Activated naive CD4-positive, alpha-beta T cell treated with Interleukin-2 at 50 U/mL for 16 hours (primary cell): ENCODE results near the gene SAV1.
"Not testable (repeated sequence)": the region's sequence is repeated elsewhere in the genome, so short reads cannot be mapped to it uniquely, and the experiment has no call there.

Experiments
- DNase-seq: peaks from one replicate; pipeline ENCODE4 v3.0.0-alpha.2; 2020

The SAV1 gene

DNA sequence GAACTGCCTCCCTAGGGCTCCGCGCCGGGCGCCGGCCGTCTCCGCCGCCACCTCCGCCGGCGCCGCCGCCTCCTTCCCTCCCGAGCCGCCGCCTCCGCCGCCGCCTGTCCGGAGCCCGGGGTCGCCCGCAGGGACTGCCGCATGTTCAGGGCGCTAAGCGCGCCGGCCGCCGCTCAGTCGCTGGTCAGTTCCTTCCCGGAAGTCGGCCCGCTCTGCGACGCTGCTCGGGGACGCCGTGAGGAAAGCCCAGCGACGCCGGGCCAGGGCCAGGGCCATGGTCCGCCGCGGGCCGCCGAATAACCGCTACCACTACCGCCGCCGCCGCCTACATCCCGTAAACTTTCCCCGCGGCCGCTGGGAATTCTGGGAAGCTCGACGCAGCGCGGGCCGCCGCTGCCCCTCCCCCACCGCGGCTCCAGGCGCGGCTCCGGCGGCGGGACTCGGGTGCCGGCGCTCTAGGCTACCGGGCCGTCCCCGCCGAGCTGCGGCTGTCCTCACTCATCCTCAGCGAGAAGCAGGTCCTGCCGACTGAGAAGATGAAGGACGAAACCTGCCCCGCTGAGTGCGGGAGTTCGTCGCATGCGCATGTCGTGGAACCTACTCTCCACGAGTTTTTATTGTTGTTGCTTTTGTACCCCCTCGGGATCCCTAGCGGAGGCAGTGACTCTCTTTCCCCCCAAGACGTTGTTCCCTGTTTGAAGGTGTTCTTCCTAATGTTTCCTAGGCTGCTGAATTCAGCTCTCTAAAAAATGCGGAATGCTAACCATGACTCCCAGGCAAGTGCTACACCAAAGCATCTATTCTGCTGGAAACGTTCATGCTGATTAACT lies at the start of gene SAV1:
TSS of gene SAV1 (minus strand) at position 311 of the 830 bp plus-strand sequence. CDS start 339 bp downstream, outside the sequence.
- DNase-seq: peak; percentile 59

DNA sequence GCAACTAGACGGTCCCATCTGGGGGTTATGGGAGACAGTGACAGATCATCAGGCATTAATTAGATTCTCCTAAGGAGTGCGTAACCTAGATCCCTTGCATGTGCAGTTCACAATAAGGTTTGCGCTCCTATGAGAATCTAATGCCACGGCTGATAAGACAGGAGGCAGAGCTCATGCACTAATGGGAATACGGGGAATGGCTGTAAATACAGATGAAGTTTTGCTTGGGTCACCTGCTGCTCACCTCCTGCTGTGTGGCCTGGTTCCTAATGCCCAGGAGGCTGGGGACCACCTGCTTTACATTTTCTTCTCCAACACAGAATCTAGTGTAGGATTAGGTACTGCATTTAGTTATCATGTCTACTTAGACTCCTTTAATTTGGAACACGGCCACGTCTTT lies 49.7 kb upstream of the SAV1 start:
- DNase-seq: no peak

DNA sequence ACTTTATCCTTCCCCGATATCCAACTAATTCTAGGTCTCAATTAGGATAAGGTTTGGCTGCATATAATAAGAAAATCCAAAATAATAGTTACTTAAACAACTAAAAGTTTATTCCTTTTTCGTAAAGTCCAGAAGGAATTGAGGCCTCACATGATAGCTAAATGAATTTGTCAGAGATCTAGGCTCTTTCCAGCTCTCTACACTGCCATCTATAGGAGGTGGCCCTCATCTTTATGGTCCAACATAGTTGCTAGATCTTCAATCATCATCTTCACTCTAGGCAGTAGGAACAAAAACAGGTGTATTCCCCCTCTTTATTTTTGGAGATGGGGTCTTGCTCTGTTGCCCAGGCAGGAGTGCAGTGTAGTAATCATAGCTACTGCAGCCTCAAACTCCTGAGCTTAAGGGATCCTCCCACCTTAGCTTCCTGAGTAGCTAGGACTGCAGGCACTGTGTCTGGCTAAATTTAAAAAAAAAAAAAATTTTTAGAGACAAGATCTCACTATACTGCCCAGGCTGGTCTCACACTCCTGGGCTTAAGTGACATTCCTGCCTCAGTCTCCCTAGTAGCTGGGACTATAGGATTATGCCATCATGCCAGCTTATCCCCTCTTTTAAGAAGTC lies 46.5 kb upstream of the SAV1 start:
- no peak for DNase-seq

DNA sequence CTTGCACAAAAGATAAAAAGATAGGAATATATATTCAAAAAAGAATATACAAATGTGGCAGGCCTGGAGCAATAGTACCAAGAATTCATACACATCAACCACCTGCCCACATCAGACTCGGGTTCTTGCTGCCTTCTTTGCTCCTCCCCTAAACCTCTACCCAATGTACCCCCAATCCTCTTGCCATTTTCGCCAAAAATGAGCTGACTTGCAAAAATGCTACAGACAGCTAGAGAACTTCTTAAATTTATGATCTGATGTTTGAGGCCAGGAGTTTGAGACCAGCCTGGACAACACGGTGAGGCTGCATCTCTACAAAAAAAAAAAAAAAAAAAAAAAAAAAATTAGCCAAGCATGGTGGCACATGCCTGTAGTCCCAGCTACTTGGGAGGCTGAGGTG lies 42.9 kb upstream of the SAV1 start:
- no peak for DNase-seq

DNA sequence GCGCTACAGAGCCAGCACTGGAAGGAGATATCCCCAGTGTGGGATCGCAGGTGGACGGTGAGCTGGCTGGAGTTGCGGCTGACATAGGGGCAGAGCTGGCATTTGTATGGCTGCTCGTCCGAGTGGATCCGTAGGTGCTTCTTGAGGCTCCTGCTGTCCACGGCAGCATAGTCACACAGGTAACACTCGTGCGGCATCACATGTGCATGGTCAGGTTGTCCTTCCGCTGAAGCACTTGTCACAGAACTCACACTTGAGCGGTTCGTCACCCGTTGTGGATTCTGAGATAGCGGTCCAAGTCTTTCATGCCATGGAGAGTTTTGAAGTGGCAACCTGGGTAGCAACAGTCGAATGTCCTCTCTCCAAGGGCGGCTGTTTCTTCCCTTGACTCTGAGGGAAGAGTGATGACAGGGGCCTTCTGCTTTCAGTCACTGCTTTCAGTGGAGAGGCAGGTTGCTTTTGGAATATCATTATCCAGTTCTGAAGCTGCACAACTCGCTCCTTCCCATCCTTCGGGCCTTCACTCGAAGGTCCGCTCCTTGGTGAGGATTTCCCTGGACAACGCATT lies 37.0 kb upstream of the SAV1 start:
- no peak for DNase-seq

DNA sequence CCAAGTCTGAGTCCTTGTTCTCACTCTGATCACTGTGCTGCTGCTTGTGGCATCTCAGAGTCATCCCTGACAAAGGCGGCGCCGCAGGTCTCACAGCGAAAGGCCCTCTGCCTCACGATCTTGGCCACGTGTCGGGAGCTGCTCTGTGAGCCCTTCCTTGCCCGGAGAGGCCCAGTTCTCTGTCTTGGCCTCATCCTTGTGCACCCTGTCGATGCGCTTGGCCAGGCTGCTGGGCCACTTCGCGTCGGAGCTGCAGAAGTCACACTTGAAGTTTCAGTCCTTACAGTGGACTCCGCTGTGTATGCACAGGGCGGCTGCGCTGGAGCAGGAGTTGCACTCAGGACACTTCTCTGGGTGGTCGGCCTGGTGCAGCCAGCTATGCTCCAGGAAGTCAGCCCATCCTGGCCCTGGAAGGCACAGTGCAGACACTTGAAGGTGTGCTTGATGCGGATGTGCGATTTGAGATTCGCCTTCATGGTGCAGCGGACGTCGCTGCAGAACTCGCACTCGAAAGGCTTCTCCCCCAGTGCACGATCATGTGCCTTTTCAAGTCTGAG lies 36.4 kb upstream of the SAV1 start:
- DNase-seq: no peak

DNA sequence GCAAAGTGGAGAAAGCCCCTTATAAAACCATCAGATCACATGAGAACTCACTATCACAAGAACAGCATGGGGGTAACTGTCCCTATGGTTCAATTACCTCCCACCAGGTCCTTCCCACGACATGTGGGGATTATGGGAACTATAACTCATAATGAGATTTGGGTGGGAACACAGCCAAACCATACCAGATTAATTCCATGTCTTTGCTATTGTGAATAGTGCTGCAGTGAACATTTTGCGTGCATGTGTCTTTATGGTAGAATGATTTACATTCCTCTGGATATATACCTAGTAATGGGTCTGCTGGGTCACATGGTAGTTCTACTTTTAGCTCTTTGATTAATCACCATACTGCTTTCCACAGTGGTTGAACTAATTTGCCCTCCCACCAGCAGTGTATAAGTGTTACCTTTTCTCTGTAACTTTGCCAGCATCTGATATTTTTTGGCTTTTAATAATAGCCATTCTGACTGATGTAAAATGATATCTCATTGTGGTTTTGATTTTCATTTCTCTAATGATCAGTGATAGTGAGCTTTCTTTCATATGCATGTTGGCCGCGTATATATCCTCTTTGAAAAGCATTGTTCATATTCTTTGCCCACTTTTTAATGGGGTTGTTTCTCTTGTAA lies 29.7 kb upstream of the SAV1 start:
- DNase-seq: no peak

DNA sequence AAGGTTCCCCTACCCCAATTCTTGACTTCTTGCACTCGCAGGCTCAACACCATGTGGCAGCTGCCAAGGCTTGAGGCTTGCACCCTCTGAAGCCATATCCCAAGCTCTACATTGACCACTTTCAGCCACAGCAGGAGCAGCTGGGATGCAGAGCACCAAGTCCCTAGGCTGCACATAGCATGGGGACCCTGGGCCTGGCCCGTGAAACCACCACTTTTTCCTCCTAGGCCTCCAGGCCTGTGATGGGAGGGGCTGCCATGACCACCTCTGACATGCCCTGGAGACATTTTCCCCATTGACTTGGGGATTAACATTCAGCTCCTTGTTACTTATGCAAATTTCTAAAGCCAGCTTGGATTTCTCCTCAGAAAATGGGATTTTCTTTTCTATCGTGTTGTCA lies 26.2 kb upstream of the SAV1 start:
- not testable (repeated sequence) for DNase-seq

DNA sequence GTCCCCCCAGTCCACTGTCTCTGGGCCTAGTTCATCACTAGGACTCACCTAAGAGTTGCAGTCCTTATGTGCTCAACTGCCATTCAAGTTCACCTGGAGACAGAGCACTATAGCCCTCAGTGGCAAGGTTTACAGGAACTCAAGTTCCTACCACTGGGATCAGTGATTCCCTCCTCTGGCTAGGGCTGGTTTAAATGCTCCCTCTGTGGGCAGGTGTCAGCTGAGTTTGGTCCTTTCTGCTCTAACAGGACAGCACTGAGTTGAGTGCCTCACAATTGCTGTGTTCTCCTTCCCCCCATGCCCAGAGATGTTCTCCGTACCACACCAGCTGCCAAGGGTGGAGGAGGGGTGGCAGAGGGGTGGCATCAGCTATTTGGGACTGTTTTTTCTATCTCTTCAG lies 20.8 kb upstream of the SAV1 start:
- no peak for DNase-seq

DNA sequence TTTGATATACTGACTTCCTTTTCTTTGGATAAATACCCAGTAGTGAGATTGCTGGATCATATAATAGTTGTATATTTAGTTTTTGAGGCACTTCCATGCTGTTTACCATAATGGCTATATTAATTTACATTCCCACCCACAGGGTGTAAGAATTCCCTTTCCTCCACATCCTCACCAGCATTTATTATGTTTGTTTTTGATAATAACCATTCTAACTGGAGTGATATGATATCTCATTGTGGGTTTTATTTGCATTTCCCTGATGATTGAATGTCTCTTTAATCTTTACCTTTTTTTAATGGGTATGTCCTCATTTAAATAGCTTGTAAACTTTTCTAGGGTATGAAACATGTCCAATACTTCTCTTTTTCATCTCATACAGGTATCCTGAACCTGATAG lies 11.6 kb upstream of the SAV1 start:
- no peak for DNase-seq

DNA sequence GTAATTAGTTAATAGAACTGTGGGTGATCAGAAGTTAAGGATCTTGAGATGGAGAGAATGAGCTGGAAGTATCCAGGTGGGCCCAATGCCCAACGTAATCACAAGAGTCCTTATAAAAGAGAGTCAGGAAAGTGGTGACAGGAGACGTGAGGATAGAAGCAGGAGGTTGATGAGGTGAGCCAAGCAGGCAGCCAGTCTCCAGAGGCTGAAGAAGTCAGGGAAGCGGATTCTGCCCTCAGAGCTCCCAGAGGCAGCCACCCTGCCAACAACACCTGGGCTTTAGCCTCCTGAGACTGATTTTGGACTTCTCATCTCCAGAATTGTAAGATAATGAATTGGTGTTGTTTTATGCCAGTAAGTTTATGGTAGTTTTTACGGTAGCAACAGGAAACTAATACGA lies 10.1 kb upstream of the SAV1 start:
- no peak for DNase-seq

DNA sequence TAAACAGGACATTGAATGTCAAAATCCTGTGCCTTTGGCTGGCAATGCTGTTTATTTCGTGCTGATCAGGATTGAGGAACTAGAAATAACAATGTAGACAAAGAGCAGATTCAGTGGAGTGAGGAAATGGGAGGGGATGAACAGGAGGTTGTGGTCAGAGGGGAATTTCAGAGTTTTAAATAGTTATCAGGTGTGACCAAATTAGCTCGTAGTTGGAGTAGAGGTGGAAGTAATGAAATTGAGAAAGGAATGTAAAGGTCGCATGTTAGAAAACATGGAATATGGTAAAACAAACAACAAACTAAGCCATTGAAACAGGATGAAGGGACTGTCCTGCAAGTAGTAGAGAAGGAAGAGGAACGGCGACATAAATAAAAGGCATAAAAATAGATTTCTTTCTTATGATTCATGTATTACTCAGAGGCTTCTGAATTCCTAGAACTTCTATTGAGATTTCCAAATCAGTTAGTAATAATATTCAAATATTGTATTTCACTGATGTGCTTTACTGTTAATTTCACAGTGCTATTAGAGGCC lies 9.5 kb upstream of the SAV1 start:
- no peak for DNase-seq

DNA sequence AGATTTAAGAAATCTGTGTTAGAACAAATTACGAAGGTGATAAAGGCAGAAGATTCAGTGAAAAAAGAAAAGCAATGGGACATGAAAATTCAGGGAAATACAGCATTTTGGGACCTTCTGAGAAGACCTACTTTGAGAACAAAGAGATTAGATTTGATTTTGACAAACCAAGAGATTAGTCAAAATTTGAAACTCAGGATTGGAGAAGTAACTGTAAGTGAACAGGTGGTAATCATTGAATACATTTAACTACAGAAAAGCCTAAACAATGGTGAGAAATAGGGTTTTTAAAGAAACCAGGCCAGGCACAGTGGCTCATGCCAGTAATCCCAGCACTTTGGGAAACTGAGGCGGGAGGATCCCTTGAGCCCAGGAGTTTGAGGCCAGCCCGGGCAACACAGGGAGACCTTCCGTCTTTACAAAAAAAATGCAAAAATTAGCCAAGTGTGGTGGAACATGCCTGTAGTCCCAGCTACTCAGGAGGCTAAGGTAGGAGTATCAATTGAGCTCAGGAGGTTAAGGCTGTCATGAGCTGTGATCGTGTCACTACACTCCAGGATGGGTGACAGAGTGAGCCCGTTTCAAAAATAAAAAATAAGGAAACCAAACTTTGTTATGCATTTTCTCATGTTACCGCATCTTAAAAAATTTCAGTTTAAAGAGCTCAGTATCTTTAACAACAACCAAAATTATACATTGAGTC lies 8.9 kb upstream of the SAV1 start:
- no peak for DNase-seq

DNA sequence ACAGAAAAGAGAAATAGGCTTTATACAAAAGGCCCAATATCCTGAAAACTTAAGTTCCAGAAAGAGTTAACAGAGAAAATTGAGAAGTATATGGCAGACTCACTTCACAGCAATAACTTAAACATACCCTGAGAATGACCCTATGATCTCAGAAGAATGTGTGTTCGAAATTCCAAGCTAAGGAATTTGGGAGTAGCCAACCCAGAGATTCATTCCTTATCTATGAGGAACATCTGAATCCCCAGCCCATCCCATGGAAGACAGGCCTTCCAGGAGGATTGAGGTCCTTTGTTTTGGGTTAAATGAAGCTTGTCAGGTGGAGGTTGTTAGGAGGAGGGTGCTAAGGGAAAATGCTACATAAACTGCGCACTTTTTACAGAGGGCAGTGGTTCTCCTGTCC lies 7.5 kb upstream of the SAV1 start:
- DNase-seq: no peak

DNA sequence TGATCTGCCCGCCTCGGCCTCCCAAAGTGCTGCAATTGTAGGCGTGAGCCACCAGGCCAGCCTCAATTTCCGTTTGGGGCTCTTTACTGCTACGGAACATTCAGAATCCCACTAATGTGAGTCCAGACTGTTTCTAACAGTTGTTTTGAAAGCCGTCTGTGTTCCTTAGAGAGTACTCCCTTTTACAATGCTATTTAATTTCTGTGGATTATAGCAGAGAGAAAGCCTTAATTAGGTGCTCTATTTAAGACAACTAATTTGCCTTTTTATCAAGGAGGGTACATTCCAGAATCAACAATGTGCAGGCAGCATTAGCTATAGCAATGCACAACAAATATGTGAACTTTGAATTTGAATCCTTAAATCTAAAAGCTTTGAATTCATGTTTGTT lies 2.8 kb upstream of the SAV1 start:
- DNase-seq: no peak

DNA sequence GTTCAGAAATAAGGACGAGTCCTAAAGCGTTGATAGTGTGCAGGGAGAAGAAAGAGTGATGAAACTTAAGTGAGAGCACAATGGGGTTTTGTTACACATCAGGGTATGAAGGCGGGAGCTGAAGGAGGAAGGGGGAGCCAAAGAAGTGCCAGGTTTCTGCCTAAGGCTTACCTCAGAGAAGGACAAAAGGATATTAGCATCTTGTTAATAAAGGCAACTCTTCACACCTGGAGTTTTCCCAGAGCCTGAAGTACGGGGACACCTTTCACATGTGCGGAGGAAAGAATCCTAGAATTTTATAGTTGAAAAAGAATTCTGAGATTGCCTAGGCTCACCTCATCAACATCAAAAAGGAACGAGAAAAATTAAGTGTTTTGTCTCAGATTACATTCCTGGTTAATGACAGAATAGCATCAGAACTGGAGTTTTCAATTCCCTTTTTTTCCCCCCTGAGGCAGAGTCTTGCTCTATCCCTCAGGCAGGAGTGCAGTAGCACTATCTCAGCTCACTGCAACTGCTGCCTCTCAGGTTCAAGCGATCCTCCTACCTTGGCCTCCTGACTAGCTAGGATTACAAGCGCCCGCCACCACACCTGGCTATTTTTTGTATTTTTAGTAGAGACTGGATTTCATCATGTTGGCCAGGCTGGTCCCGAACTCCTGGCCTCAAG lies 2.2 kb upstream of the SAV1 start:
- no peak for DNase-seq

DNA sequence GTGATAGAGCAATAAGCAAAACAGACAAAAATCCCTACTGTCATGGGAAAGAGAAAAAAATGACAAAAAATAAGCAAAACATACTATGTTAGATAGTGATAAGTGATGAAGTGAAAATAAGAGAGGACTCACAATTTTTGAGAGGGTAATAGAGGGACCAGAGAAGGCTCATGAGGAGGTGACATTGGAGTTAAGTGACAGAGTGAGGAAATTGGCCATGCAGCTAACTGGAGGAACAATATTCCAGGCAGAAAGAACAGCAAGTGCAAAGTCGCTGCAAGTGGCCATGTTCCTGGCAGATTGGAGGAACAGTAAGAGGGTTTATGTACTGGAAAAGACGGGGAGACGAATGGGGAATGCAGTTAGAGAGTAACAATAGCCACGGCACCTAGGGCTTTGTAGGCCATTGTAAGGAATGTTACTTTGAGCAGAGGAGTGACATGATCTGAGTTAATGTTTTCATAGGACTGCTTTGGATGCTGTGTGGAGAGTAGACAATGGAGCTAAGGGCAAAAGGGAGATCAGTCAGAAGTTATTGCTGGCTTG lies 1.4 kb upstream of the SAV1 start:
- DNase-seq: no peak

DNA sequence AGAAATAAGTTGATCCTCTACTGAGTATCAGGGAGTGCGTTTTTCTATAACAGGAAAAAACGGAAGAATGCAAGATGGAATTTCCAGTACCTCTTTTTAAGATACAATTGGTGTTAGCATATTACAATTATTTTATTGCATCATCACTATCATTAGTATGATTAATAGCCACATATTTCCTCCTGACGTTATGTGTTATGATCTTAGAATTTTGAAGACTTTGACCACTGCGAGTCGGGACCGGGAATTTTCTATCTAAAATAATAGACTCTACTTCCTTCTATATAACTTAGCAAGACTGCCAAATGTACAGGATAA lies 679 bp upstream of the SAV1 start:
- no peak for DNase-seq

DNA sequence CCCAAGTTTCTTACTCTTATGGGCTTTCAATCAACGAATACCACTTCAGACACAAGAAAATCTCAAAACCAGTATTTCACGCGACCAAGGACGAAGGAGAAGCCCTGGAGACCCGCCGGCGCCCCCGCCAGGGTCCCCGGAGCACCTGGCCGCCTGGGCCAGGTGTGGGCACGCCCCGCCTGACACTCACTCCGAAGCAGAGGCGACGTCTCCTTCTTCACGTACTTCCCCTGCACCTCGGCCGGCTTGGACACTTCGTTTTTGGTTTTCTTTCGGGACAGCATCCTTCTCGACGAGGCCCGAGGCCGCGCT lies 466 bp downstream of the SAV1 start:
- no peak for DNase-seq

DNA sequence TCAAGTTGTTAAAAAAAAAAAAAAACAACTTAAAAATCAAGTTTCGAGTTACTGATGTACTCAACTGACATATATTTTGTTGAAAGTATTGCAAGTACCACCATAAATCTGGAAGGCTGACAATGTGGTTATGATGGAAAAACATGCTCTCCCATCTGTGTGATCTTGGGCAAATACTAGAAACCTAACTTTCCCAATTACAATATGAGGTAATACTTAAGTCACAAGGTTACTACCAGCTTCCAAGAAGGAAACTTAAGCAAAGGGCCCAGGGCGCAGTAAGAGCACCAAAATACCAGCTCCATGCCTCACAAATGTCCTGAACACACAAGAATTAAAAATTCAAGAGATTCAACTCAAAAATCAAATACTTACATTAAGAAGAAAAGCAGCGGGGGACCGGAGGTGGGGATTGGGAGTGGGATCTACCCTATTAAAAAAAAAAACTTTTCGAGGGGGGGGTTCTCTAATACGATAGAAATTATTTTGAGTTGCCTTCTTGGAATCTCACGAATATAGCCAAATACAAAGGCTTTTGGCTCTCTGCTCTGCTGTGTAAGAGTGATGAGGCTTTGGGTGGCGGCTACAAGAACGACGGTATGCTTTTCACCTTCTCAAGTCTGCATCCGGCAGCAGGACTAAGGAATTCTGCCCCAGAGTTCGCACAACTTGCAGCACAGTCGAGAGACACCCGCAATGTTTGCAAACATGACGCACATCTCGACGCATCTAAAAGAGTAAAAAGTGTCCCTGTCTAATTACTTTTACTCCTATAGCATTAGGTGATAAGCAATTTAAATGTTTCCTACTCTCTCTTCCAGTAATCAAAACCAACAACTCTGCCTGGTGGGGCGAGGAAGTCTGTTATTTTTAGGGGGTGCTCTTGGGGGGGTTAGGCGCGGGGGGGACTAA lies 1.1 kb downstream of the SAV1 start:
- DNase-seq: peak; percentile 10

DNA sequence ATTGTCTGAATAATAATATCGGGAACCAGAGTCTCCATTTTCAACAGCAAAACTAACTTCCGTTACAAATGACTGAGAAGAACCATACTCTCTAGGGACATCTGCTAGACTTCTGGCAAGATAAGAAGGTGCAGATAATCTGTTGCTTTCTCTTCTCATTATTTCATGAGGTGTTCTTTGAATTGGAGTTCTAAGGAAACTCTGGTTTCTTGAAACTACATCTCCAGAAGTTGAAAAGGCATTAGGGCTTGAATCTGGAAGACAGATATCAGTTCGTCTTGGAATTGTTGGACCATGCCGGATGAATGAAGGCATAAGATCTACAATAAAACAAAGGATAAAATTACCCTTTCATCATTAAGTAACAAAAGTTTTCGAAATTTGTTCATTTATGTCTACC lies 2.8 kb downstream of the SAV1 start:
- not testable (repeated sequence) for DNase-seq
